HEK293 (cell line): Measurements from ENCODE around the gene MPPED2.

Experiments
- CTCF ChIA-PET: fragments of 350-600 bp; formaldehyde crosslinking; extraction: SDS; loops from one replicate; lab custom pipeline; 2021; ENCODE audit warnings: antibody characterized with exemption; lab: Yijun Ruan, JAX
- POLR2A ChIA-PET: fragments of 300-600 bp; formaldehyde crosslinking; extraction: SDS; loops from one replicate; lab custom pipeline; 2020; ENCODE audit warnings: antibody characterized with exemption, inconsistent platforms; lab: Yijun Ruan, JAX
- H3K27ac ChIP-seq: fragments of 200-500 bp; sonication (Bioruptor generic); 2 replicates; pipeline ENCODE4 v1.5.1; 2014; ENCODE audit warnings: low read depth, low read length, control low read depth, inconsistent platforms; ENCODE audit errors: extremely low read depth
- H3K36me3 ChIP-seq, 2 experiments: fragments of 200-500 bp in 1 of 2; sonication (Bioruptor generic) in 1 of 2; 1 replicate in 1 of 2; 2 replicates in 1 of 2; pipeline ENCODE4 v1.5.1; 2014 to 2017; ENCODE audit warnings: inconsistent platforms in 2 of 2, low read length in 2 of 2; ENCODE audit not compliant: control insufficient read depth in 2 of 2, insufficient read depth in 1 of 2
- H3K4me1 ChIP-seq: fragments of 200-500 bp; sonication (Bioruptor generic); 2 replicates; pipeline ENCODE4 v1.5.1; 2014; ENCODE audit warnings: mild to moderate bottlenecking, low read length, inconsistent platforms; ENCODE audit not compliant: control insufficient read depth, insufficient read depth
- H3K4me3 ChIP-seq: 2 replicates; pipeline ENCODE4 v1.5.1; 2011; ENCODE audit warnings: low read depth, mild to moderate bottlenecking, control low read depth, low read length, moderate library complexity
- H3K9me3 ChIP-seq: fragments of 200-500 bp; sonication (Bioruptor generic); 2 replicates; pipeline ENCODE4 v1.5.1; 2014; ENCODE audit warnings: low read depth, low read length, inconsistent platforms; ENCODE audit not compliant: control insufficient read depth, insufficient read depth
- FEZF1 ChIP-seq: fragments of 450-650 bp; formaldehyde crosslinking; IDR thresholded peaks from 2 replicates; pipeline ENCODE4 v1.5.1; 2016; ENCODE audit warnings: missing biosample characterization, missing genetic modification characterization
- HIC1 ChIP-seq: fragments of 450-650 bp; formaldehyde crosslinking; IDR thresholded peaks from 2 replicates; pipeline ENCODE4 v1.5.1; 2016; ENCODE audit warnings: missing biosample characterization, missing genetic modification characterization
- HOXA7 ChIP-seq: sonication (generic); formaldehyde crosslinking; IDR thresholded peaks from 2 replicates; pipeline ENCODE4 v1.8.1; 2022; ENCODE audit warnings: missing genetic modification reagents, borderline replicate concordance
- KLF7 ChIP-seq: fragments of 450-650 bp; formaldehyde crosslinking; IDR thresholded peaks from 2 replicates; pipeline ENCODE4 v1.5.1; 2016; ENCODE audit warnings: missing biosample characterization, missing genetic modification characterization, borderline replicate concordance
- PRDM6 ChIP-seq: fragments of 450-650 bp; formaldehyde crosslinking; IDR thresholded peaks from 2 replicates; pipeline ENCODE4 v1.5.1; 2017; ENCODE audit warnings: missing biosample characterization, missing genetic modification characterization
- SCRT1 ChIP-seq: fragments of 450-650 bp; formaldehyde crosslinking; IDR thresholded peaks from 2 replicates; pipeline ENCODE4 v1.5.1; 2016; ENCODE audit warnings: missing biosample characterization, missing genetic modification characterization, borderline replicate concordance
- SCRT2 ChIP-seq: fragments of 450-650 bp; formaldehyde crosslinking; IDR thresholded peaks from 2 replicates; pipeline ENCODE4 v1.5.1; 2016; ENCODE audit warnings: missing biosample characterization, missing genetic modification characterization
- SP2 ChIP-seq: fragments of 450-650 bp; formaldehyde crosslinking; IDR thresholded peaks from 2 replicates; pipeline ENCODE4 v1.5.1; 2016; ENCODE audit warnings: missing biosample characterization, missing genetic modification characterization
- SP7 ChIP-seq: fragments of 450-650 bp; formaldehyde crosslinking; IDR thresholded peaks from 2 replicates; pipeline ENCODE4 v1.5.1; 2016; ENCODE audit warnings: missing biosample characterization, missing genetic modification characterization
- TRIM28 ChIP-seq: IDR thresholded peaks from 2 replicates; pipeline ENCODE4 v1.6.1; 2011; ENCODE audit warnings: low read length, control low read depth, borderline replicate concordance
- WT1 ChIP-seq: fragments of 450-650 bp; formaldehyde crosslinking; IDR thresholded peaks from 2 replicates; pipeline ENCODE4 v1.5.1; 2016; ENCODE audit warnings: missing biosample characterization, missing genetic modification characterization
- ZBTB11 ChIP-seq: fragments of 450-650 bp; formaldehyde crosslinking; conservative IDR thresholded peaks from 2 replicates; pipeline ENCODE4 v1.5.1; 2016; ENCODE audit warnings: low read depth, missing biosample characterization, missing genetic modification characterization
- ZBTB44 ChIP-seq: fragments of 450-650 bp; IDR thresholded peaks from 2 replicates; pipeline ENCODE4 v1.5.1; 2018; ENCODE audit warnings: missing biosample characterization, mild to moderate bottlenecking, missing genetic modification characterization
- ZBTB8A ChIP-seq: fragments of 450-650 bp; formaldehyde crosslinking; IDR thresholded peaks from 2 replicates; pipeline ENCODE4 v1.5.1; 2016; ENCODE audit warnings: missing biosample characterization, missing genetic modification characterization
- ZNF140 ChIP-seq: fragments of 450-650 bp; formaldehyde crosslinking; IDR thresholded peaks from 2 replicates; pipeline ENCODE4 v1.5.1; 2016; ENCODE audit warnings: missing biosample characterization, missing genetic modification characterization
- ZNF2 ChIP-seq: fragments of 450-650 bp; formaldehyde crosslinking; IDR thresholded peaks from 2 replicates; pipeline ENCODE4 v1.5.1; 2016; ENCODE audit warnings: missing biosample characterization, missing genetic modification characterization
- ZNF248 ChIP-seq: fragments of 450-650 bp; formaldehyde crosslinking; IDR thresholded peaks from 2 replicates; pipeline ENCODE4 v1.5.1; 2017; ENCODE audit warnings: missing biosample characterization, missing genetic modification characterization
- ZNF292 ChIP-seq: fragments of 450-650 bp; formaldehyde crosslinking; IDR thresholded peaks from 2 replicates; pipeline ENCODE4 v1.5.1; 2016; ENCODE audit warnings: low read depth, missing biosample characterization, missing genetic modification characterization, borderline replicate concordance
- ZNF335 ChIP-seq: fragments of 450-650 bp; formaldehyde crosslinking; conservative IDR thresholded peaks from 2 replicates; pipeline ENCODE4 v1.5.1; 2016; ENCODE audit warnings: missing biosample characterization, missing genetic modification characterization
- ZNF391 ChIP-seq: fragments of 450-650 bp; formaldehyde crosslinking; IDR thresholded peaks from 2 replicates; pipeline ENCODE4 v1.5.1; 2016; ENCODE audit warnings: low read depth, missing biosample characterization, missing genetic modification characterization, borderline replicate concordance
- ZNF416 ChIP-seq: fragments of 450-650 bp; formaldehyde crosslinking; IDR thresholded peaks from 2 replicates; pipeline ENCODE4 v1.5.1; 2016; ENCODE audit warnings: missing biosample characterization, missing genetic modification characterization
- ZNF48 ChIP-seq: fragments of 450-650 bp; formaldehyde crosslinking; IDR thresholded peaks from 2 replicates; pipeline ENCODE4 v1.5.1; 2016; ENCODE audit warnings: missing biosample characterization, missing genetic modification characterization
- ZNF529 ChIP-seq: fragments of 450-650 bp; formaldehyde crosslinking; IDR thresholded peaks from 2 replicates; pipeline ENCODE4 v1.5.1; 2017; ENCODE audit warnings: missing genetic modification characterization, missing biosample characterization; ENCODE audit not compliant: insufficient replicate concordance
- ZNF600 ChIP-seq: fragments of 450-650 bp; formaldehyde crosslinking; IDR thresholded peaks from 2 replicates; pipeline ENCODE4 v1.5.1; 2016; ENCODE audit warnings: missing biosample characterization, missing genetic modification characterization
- ZNF624 ChIP-seq: fragments of 450-650 bp; formaldehyde crosslinking; IDR thresholded peaks from 2 replicates; pipeline ENCODE4 v1.5.1; 2017; ENCODE audit warnings: missing biosample characterization, missing genetic modification characterization
- ZNF626 ChIP-seq: fragments of 450-650 bp; sonication (Bioruptor Pico); formaldehyde crosslinking; IDR thresholded peaks from 2 replicates; pipeline ENCODE4 v1.5.1; 2018; ENCODE audit warnings: missing biosample characterization, missing genetic modification characterization, inconsistent platforms
- ZNF776 ChIP-seq: fragments of 450-650 bp; formaldehyde crosslinking; IDR thresholded peaks from 2 replicates; pipeline ENCODE4 v1.5.0; 2017; ENCODE audit warnings: missing biosample characterization, missing genetic modification characterization, borderline replicate concordance
- ZNF777 ChIP-seq: fragments of 450-650 bp; formaldehyde crosslinking; IDR thresholded peaks from 2 replicates; pipeline ENCODE4 v1.5.1; 2017; ENCODE audit warnings: missing biosample characterization, missing genetic modification characterization, borderline replicate concordance
- ZNF791 ChIP-seq: fragments of 450-650 bp; formaldehyde crosslinking; IDR thresholded peaks from 2 replicates; pipeline ENCODE4 v1.5.1; 2016; ENCODE audit warnings: missing biosample characterization, missing genetic modification characterization
- ZSCAN4 ChIP-seq: fragments of 450-650 bp; formaldehyde crosslinking; IDR thresholded peaks from 2 replicates; pipeline ENCODE4 v1.5.1; 2017; ENCODE audit warnings: missing biosample characterization, missing genetic modification characterization

The MPPED2 gene

GRCh38 chr11:30567120-30567519, 19.0 kb downstream of the MPPED2 start (continued):
- TF ChIP-seq ZNF776 (tag by site-specific recombination) = no peak
- no peak; the same call in 1 of the 2 replicates for TF ChIP-seq FEZF1
- no peak for TF ChIP-seq ZNF777 (tag by site-specific recombination)
- no peak for TF ChIP-seq ZSCAN4 (tag by site-specific recombination)
- 0 out of 2 replicates have a peak, but pooled peaks have one; percentile 8 for TF ChIP-seq ZBTB8A
- peak; percentile 41; the same call in 1 of the 2 replicates for TF ChIP-seq HIC1 (tag by site-specific recombination)
- 0 out of 2 replicates have a peak, but pooled peaks have one; percentile 27 for TF ChIP-seq TRIM28
- TF ChIP-seq ZBTB44 (tag by site-specific recombination) = peak; percentile 80
- peak; percentile 87 for TF ChIP-seq PRDM6 (tag by site-specific recombination)
- no peak for TF ChIP-seq ZNF624 (tag by site-specific recombination)
- TF ChIP-seq ZNF416 = no peak
- no peak for TF ChIP-seq ZNF626
- TF ChIP-seq ZNF2 = no peak
- 0 out of 2 replicates have a peak, but pooled peaks have one; percentile 22 for TF ChIP-seq WT1 (tag by site-specific recombination)
- TF ChIP-seq SP2 (tag by site-specific recombination) = no peak
- no peak for TF ChIP-seq ZNF791 (tag by site-specific recombination)
- no peak for TF ChIP-seq ZNF48
- TF ChIP-seq ZNF140 = no peak
- TF ChIP-seq ZNF335 (tag by site-specific recombination) = 0 out of 2 replicates have a peak, but pooled peaks have one; percentile 6
- TF ChIP-seq SP7 (tag by site-specific recombination) = peak; percentile 89
- no peak for TF ChIP-seq KLF7 (tag by site-specific recombination)
- TF ChIP-seq ZNF292 = no peak

GRCh38 chr11:30566482-30566881, 19.7 kb downstream of the MPPED2 start:
- no peaks in the 10 kb centered on the region for H3K36me3 ChIP-seq
- no peaks in the 10 kb centered on the region for H3K9me3 ChIP-seq
- POLR2A ChIA-PET = no interaction called here
- CTCF ChIA-PET = interaction anchor here (0.6 to 0.9 kb wide), 2 partner anchors 9 to 16 kb away, joined by 3 to 5 read pairs; no protein-coding TSS in a partner anchor
- H3K4me3 ChIP-seq = no peak overlapping the region
- H3K27ac ChIP-seq = peak overlapping the region; percentile 32; the same call in 1 of the 2 replicates
- peaks cover 14% of the 10 kb centered on the region for H3K4me1 ChIP-seq
- TF ChIP-seq ZNF600 (no peak), SCRT2 (tag by site-specific recombination) (peak; percentile 87), ZNF248 (no peak), HOXA7 (CRISPR knock-in tag) (no peak), SCRT1 (tag by site-specific recombination) (peak; percentile 85), ZNF529 (tag by site-specific recombination) (no peak), ZBTB11 (tag by site-specific recombination) (no peak), ZNF335 (tag by site-specific recombination) (no peak), ZNF391 (no peak)
